ENCODE results near the gene PMFBP1. TPM values are rescaled to one million over a fixed set of nuclear protein-coding genes. Genes with fewer than 3 reads are reported as not detected.

The PMFBP1 gene
- polyA plus RNA-seq, 1 donor (not counting 4 experiments of a cell fraction or from before 2014, with no cell fraction given), result 0.92 TPM

- DNase-seq (ENCODE audit: low read depth, low spot score) (no peak), FAIRE-seq (no peak)
- Histone ChIP-seq H3K27me3 (ENCODE audit: control insufficient read depth, extremely low read depth, insufficient read depth, low read length) (no peaks in the 10 kb centered on the region), H3K9ac (ENCODE audit: control insufficient read depth, extremely low read depth, insufficient read depth, low read length) (no peak overlapping the region), H3K4me1 (ENCODE audit: control insufficient read depth, extremely low read depth, insufficient read depth, low read length) (no peaks in the 10 kb centered on the region), H4K20me1 (ENCODE audit: control insufficient read depth, extremely low read depth, insufficient read depth, low read length) (no peaks in the 10 kb centered on the region), H3K79me2 (ENCODE audit: control insufficient read depth, insufficient read depth, low read length) (no peaks in the 10 kb centered on the region), H3K4me3 (ENCODE audit: control insufficient read depth in 2 of 3, extremely low read depth in 1 of 3, insufficient read depth in 2 of 3, low read depth in 1 of 3, low read length in 3 of 3) (no peak overlapping the region), H3K36me3 (ENCODE audit: control insufficient read depth in 2 of 2, extremely low read depth in 1 of 2, insufficient read depth in 2 of 2, low read length in 2 of 2) (peaks cover 32 to 48% of the 10 kb centered on the region in 2 experiments), H3K9me3 (ENCODE audit: control insufficient read depth, low read depth, low read length) (no peaks in the 10 kb centered on the region), H2AFZ (ENCODE audit: control insufficient read depth, low read length) (no peak overlapping the region), H3K9me1 (ENCODE audit: control insufficient read depth, extremely low read depth, insufficient read depth, low read length) (no peaks in the 10 kb centered on the region), H3K27ac (ENCODE audit: control insufficient read depth, insufficient read depth, low read length) (no peak overlapping the region), H3K4me2 (ENCODE audit: control insufficient read depth, extremely low read depth, insufficient read depth, low read depth, low read length) (no peak overlapping the region)
- dilution Hi-C loops (cut with MboI; ENCODE audit: extremely low pct_ligation_motif_present, low sequenced_read_pairs), result no loop called here
- no peak for TF ChIP-seq EZH2 (IDR thresholded peaks at IDR 0.05; ENCODE audit: low read length)
- no peak for TF ChIP-seq CTCF (optimal IDR thresholded peaks at IDR 0.05 in 1 of 3, IDR thresholded peaks at IDR 0.05 in 1 of 3, conservative IDR thresholded peaks at IDR 0.05 in 1 of 3; ENCODE audit: extremely low read depth in 1 of 3, insufficient read depth in 2 of 3, low read length in 3 of 3)
These were observed 60.1 kb downstream of the PMFBP1 start for GRCh38 chr16:72111657-72112451.

GRCh38 chr16:72110662-72111615 lies 61.0 kb downstream of the PMFBP1 start:
- TF ChIP-seq CTCF (optimal IDR thresholded peaks at IDR 0.05 in 1 of 3, IDR thresholded peaks at IDR 0.05 in 1 of 3, conservative IDR thresholded peaks at IDR 0.05 in 1 of 3; ENCODE audit: extremely low read depth in 1 of 3, insufficient read depth in 2 of 3, low read length in 3 of 3) (no peak), EZH2 (IDR thresholded peaks at IDR 0.05; ENCODE audit: low read length) (no peak)
- Histone ChIP-seq H3K27me3 (ENCODE audit: control insufficient read depth, extremely low read depth, insufficient read depth, low read length) (no peaks in the 10 kb centered on the region), H3K9ac (ENCODE audit: control insufficient read depth, extremely low read depth, insufficient read depth, low read length) (no peak overlapping the region), H3K79me2 (ENCODE audit: control insufficient read depth, insufficient read depth, low read length) (no peaks in the 10 kb centered on the region), H3K27ac (ENCODE audit: control insufficient read depth, insufficient read depth, low read length) (no peak overlapping the region), H3K4me3 (ENCODE audit: control insufficient read depth in 2 of 3, extremely low read depth in 1 of 3, insufficient read depth in 2 of 3, low read depth in 1 of 3, low read length in 3 of 3) (no peak overlapping the region), H3K36me3 (ENCODE audit: control insufficient read depth in 2 of 2, extremely low read depth in 1 of 2, insufficient read depth in 2 of 2, low read length in 2 of 2) (peaks cover 35 to 51% of the 10 kb centered on the region in 2 experiments), H2AFZ (ENCODE audit: control insufficient read depth, low read length) (no peak overlapping the region), H3K4me2 (ENCODE audit: control insufficient read depth, extremely low read depth, insufficient read depth, low read depth, low read length) (no peak overlapping the region), H3K9me3 (ENCODE audit: control insufficient read depth, low read depth, low read length) (no peaks in the 10 kb centered on the region), H4K20me1 (ENCODE audit: control insufficient read depth, extremely low read depth, insufficient read depth, low read length) (no peaks in the 10 kb centered on the region), H3K9me1 (ENCODE audit: control insufficient read depth, extremely low read depth, insufficient read depth, low read length) (no peaks in the 10 kb centered on the region), H3K4me1 (ENCODE audit: control insufficient read depth, extremely low read depth, insufficient read depth, low read length) (no peaks in the 10 kb centered on the region)
- FAIRE-seq (no peak), DNase-seq (ENCODE audit: low read depth, low spot score) (no peak)
- dilution Hi-C loops (cut with MboI; ENCODE audit: extremely low pct_ligation_motif_present, low sequenced_read_pairs), result no loop called here

Measured in keratinocyte (primary cell).